ENCODE data around the gene QARS1. TPM values are rescaled to one million over a fixed set of nuclear protein-coding genes. Genes with fewer than 3 reads are reported as not detected.

QARS1 gene
- total RNA-seq (100 to 1,000 TPM; 145 to 221 (median 194) TPM), polyA plus RNA-seq (100 to 1,000 TPM; 177 to 197 TPM)
- long read RNA-seq, donor 1, transcript QARS-201 (24 exons, 2,827 nt) = major isoform, 119 of 209 reads
- long read RNA-seq, donor 1, transcript QARS-209 (23 exons, 2,362 nt) = minor isoform, 34 of 209 reads
- long read RNA-seq, donor 1, partial matches to known transcripts = 33 of 209 reads
- long read RNA-seq, donor 1, other reads (novel, unspliced or antisense) = 21 of 209 reads
- long read RNA-seq, donor 2, transcript QARS-201 (24 exons, 2,827 nt) = major isoform, 569 of 854 reads
- long read RNA-seq, donor 2, transcript QARS-209 (23 exons, 2,362 nt) = minor isoform, 110 of 854 reads
- long read RNA-seq, donor 2, partial matches to known transcripts = 88 of 854 reads
- long read RNA-seq, donor 2, other reads (novel, unspliced or antisense) = 84 of 854 reads
- long read RNA-seq, donor 3, transcript QARS-209 (23 exons, 2,362 nt) = minor isoform, 16 of 156 reads
- long read RNA-seq, donor 3, transcript QARS-201 (24 exons, 2,827 nt) = major isoform, 89 of 156 reads
- long read RNA-seq, donor 3, partial matches to known transcripts = 28 of 156 reads
- long read RNA-seq, donor 3, other reads (novel, unspliced or antisense) = 21 of 156 reads

GRCh38 chr3:49104427-49105291 is at the start of gene QARS1:
Gene QARS1, minus strand, starts transcription at chr3:49104757. Its CDS starts 24 bp downstream, at chr3:49104733.
- ATAC-seq (peak; percentile 97 to 99 (median 98)), DNase-seq (peak; percentile 96 to 97 (median 97))
- no peak for TF ChIP-seq CTCF (IDR thresholded peaks at IDR 0.05)
- peak; percentile 33 to 79 for TF ChIP-seq POLR2A (IDR thresholded peaks at IDR 0.05)
- H3K27ac ChIP-seq = peak within 1 kb of the TSS; percentile 63 to 96 (median 88)
- peaks cover 0 to 74% (median 60%) of the 10 kb centered on the region in 9 donors for H3K36me3 ChIP-seq
- H3K4me1 ChIP-seq = peaks cover 13 to 25% (median 18%) of the 10 kb centered on the region in 12 donors
- H3K27me3 ChIP-seq = no peaks in the 10 kb centered on the region
- intact Hi-C loops (cut with DNase I) = loop anchor here in 1 of 10 donors (1.0 to 2.0 kb wide), 2 partner anchors 10 to 16 kb away; partner anchors contain the start of genes QRICH1 and USP19
- H3K4me3 ChIP-seq = peak within 1 kb of the TSS; percentile 68 to 99 (median 88)
- 1 to 2% (median 1%) methylated on average over 21 to 50 of the region's 50 CpGs for WGBS, 4 donors
- H3K9me3 ChIP-seq = no peaks in the 10 kb centered on the region

- WGBS, 4 donors = 77 to 84% (median 80%) methylated on average over 3 of the region's 3 CpGs
- ATAC-seq = peak in 2 of 4 donors; percentile 8 to 29
- intact Hi-C loops (cut with DNase I) = loop anchor here in 1 of 10 donors (10.0 kb wide), 1 partner anchor 301 kb away; no protein-coding TSS in a partner anchor
These were observed 48.9 kb upstream of the QARS1 start for GRCh38 chr3:49153349-49153912.

GRCh38 chr3:49151610-49152009 is 47.1 kb upstream of the QARS1 start:
- no peak for ATAC-seq
- Histone ChIP-seq H3K27me3 (no peaks in the 10 kb centered on the region), H3K36me3 (no peaks in the 10 kb centered on the region), H3K4me1 (no peaks in the 10 kb centered on the region), H3K27ac (no peak overlapping the region), H3K9me3 (no peaks in the 10 kb centered on the region), H3K4me3 (no peak overlapping the region)
- no peak for TF ChIP-seq CTCF (IDR thresholded peaks at IDR 0.05)
- no peak for TF ChIP-seq POLR2A (IDR thresholded peaks at IDR 0.05)
- no peak for DNase-seq
- WGBS, 4 donors = 94 to 96% (median 94%) methylated on average over 2 of the region's 2 CpGs
- intact Hi-C loops (cut with DNase I) = loop anchor here in 1 of 10 donors (10.0 kb wide), 1 partner anchor 303 kb away; no protein-coding TSS in a partner anchor

More at GRCh38 chr3:49153349-49153912, 48.9 kb upstream of the QARS1 start:
- DNase-seq = no peak
- TF ChIP-seq CTCF (IDR thresholded peaks at IDR 0.05) (no peak), POLR2A (IDR thresholded peaks at IDR 0.05) (no peak)
- Histone ChIP-seq H3K36me3 (no peaks in the 10 kb centered on the region), H3K4me3 (no peak overlapping the region), H3K4me1 (no peaks in the 10 kb centered on the region), H3K9me3 (no peaks in the 10 kb centered on the region), H3K27me3 (no peaks in the 10 kb centered on the region), H3K27ac (no peak overlapping the region)

Measured in heart left ventricle (tissue), 16 donors.